K562 (cell line): ENCODE measurements around the gene UNC45B. TPM values are rescaled to one million over a fixed set of nuclear protein-coding genes. Genes with fewer than 3 reads are reported as not detected.
A peak's percentile ranks its signal among the peaks of the same experiment; 100 is the strongest.

ENCODE experiments used
- DDX20 ChIP-seq: fragments of 450-650 bp; IDR thresholded peaks from 2 replicates; pipeline ENCODE4 v1.6.1; 2016; ENCODE audit warnings: missing genetic modification characterization, low read depth, mild to moderate bottlenecking, missing compliant biosample characterization, moderate library complexity
- HMG20A ChIP-seq: fragments of 450-650 bp; formaldehyde crosslinking; conservative IDR thresholded peaks from 2 replicates; pipeline ENCODE4 v1.4.0; 2020; ENCODE audit warnings: mild to moderate bottlenecking, mixed read lengths
- NBN ChIP-seq: fragments of 450-650 bp; IDR thresholded peaks from 2 replicates; pipeline ENCODE4 v1.6.1; 2016; ENCODE audit warnings: low read depth, mild to moderate bottlenecking
- NR2C1 ChIP-seq, 2 experiments: fragments of 450-650 bp; IDR thresholded peaks; 2 replicates each; pipeline ENCODE4 v1.6.1; 2017; ENCODE audit warnings: mild to moderate bottlenecking in 2 of 2, antibody characterized with exemption in 1 of 2, inconsistent platforms in 1 of 2, missing compliant biosample characterization in 1 of 2, missing genetic modification characterization in 1 of 2
- PHF21A ChIP-seq: fragments of 450-650 bp; IDR thresholded peaks from 2 replicates; pipeline ENCODE4 v1.6.1; 2017; ENCODE audit warnings: low read depth, borderline replicate concordance
- POLR2A ChIP-seq: fragments of 450-650 bp; conservative IDR thresholded peaks from 2 replicates; pipeline ENCODE4 v1.6.1; 2016
- RBM22 ChIP-seq: fragments of 200-400 bp; formaldehyde crosslinking; IDR thresholded peaks from 2 replicates; pipeline ENCODE4 v1.6.1; 2018; ENCODE audit warnings: low read length, low read depth; ENCODE audit not compliant: poor library complexity, severe bottlenecking
- TAF15 ChIP-seq: fragments of 200-400 bp; formaldehyde crosslinking; IDR thresholded peaks from 2 replicates; pipeline ENCODE4 v1.6.1; 2017; ENCODE audit warnings: mild to moderate bottlenecking, low read depth, low read length, moderate library complexity
- TAF7 ChIP-seq: fragments of 450-650 bp; IDR thresholded peaks from 2 replicates; pipeline ENCODE4 v1.6.1; 2016; ENCODE audit warnings: missing genetic modification characterization, missing compliant biosample characterization
- ZNF174 ChIP-seq: fragments of 250-450 bp; sonication (Bioruptor Pico); IDR thresholded peaks from 2 replicates; pipeline ENCODE4 v1.4.0; 2020; ENCODE audit warnings: mild to moderate bottlenecking
- ZNF778 ChIP-seq: fragments of 450-650 bp; formaldehyde crosslinking; IDR thresholded peaks from 2 replicates; pipeline ENCODE4 v1.4.0; 2020; ENCODE audit warnings: mild to moderate bottlenecking, moderate library complexity
- polyA plus RNA-seq, 8 experiments: library from polyadenylated mRNA; depleted of rRNA in 4 of 8; stranded (reverse) in 5 of 8; unstranded in 3 of 8; fragments of >200 nt; fragmentation: Nextera tagmentation in 2 of 8; fragmentation: Illumina TruSeq in 1 of 8; extraction: Ambion mirVana in 2 of 8; extraction: Trizol in 1 of 8; gene quantifications; 2 replicates each; pipeline versions ENCODE4 v1.2.1 to v1.2.3, GENCODE V29; 2011 to 2014; ENCODE audit warnings: inconsistent platforms in 1 of 8, missing spikeins in 1 of 8
- total RNA-seq, 7 experiments: library from RNA; depleted of rRNA in 6 of 7; stranded (reverse); fragments of >200 nt in 6 of 7; fragmentation: Illumina TruSeq in 2 of 7; extraction: Trizol in 2 of 7; gene quantifications; 2 replicates each; pipeline versions ENCODE4 v1.2.1 to v1.2.3, GENCODE V29; 2011 to 2021; ENCODE audit warnings: low replicate concordance in 1 of 7
- TF ChIP-seq, protein P1 (sequence below): sonication (generic); formaldehyde crosslinking; IDR thresholded peaks from 2 replicates; pipeline ENCODE4 v1.8.1; 2022; ENCODE audit warnings: missing genetic modification reagents
- TF ChIP-seq, protein P2 (sequence below): sonication (generic); formaldehyde crosslinking; IDR thresholded peaks from 2 replicates; pipeline ENCODE4 v1.8.1; 2023; ENCODE audit warnings: mild to moderate bottlenecking, missing genetic modification reagents
- TF ChIP-seq, protein P3 (sequence below): fragments of 450-650 bp; IDR thresholded peaks from 2 replicates; pipeline ENCODE4 v1.7.0; 2016; ENCODE audit warnings: borderline replicate concordance
- TF ChIP-seq, protein P4 (sequence below): fragments of 250-450 bp; sonication (Bioruptor Pico); IDR thresholded peaks from 2 replicates; pipeline ENCODE4 v1.4.0; 2020; ENCODE audit warnings: borderline replicate concordance
- TF ChIP-seq, protein P5 (sequence below): sonication (generic); formaldehyde crosslinking; IDR thresholded peaks from 2 replicates; pipeline ENCODE4 v1.8.0; 2022; ENCODE audit warnings: missing genetic modification reagents, mild to moderate bottlenecking, borderline replicate concordance
- TF ChIP-seq, protein P6 (sequence below): sonication (generic); formaldehyde crosslinking; IDR thresholded peaks from 2 replicates; pipeline ENCODE4 v1.8.0; 2022; ENCODE audit warnings: missing genetic modification reagents, mild to moderate bottlenecking, borderline replicate concordance

The UNC45B gene
- total and polyA plus RNA-seq, 9 of the 15 experiments (the other 6 are each of a cell fraction or from before 2014, with no cell fraction given) = not detected

DNA sequence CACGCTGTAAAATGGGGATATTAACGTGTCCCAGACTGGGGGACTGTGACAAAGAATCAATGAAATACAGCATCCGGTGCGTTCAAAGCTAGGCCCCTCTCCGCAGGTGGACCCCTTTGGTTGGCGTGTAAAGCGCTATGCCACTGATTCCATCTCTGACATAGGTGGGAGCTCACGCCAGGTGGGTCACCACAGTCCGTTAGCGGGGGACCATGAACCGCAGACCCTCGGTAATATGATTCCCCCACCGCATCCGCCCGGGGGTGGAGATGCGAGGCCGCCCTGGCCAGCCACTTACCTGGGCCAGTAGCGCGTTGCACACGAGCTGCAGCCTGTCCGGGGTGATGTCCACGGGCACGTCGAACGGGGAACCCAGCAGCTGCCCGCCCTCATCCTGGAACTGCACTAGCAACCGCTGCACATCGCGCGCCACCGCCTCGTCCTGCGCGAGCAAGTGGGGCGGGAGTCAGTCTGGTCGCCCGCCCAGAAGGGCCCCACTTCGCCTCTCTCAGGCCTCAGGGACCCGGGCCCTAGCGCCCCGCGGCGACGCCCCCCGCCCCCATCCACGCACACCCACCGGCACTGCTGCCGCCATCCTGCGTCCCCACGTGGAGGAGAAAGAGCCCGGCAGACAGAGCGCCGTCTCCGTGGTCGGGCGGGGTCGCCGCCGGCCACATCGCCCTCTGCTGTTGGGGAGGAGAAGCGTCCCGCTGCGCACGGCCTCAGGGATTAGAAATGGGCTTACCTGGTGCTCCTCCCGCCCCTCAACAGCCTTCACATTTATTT lies 5.7 kb upstream of the UNC45B start, which contains the start of gene NLE1 (continued):
- TF ChIP-seq, protein P1, sequence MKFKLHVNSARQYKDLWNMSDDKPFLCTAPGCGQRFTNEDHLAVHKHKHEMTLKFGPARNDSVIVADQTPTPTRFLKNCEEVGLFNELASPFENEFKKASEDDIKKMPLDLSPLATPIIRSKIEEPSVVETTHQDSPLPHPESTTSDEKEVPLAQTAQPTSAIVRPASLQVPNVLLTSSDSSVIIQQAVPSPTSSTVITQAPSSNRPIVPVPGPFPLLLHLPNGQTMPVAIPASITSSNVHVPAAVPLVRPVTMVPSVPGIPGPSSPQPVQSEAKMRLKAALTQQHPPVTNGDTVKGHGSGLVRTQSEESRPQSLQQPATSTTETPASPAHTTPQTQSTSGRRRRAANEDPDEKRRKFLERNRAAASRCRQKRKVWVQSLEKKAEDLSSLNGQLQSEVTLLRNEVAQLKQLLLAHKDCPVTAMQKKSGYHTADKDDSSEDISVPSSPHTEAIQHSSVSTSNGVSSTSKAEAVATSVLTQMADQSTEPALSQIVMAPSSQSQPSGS (CRISPR knock-in tag) = no peak
- TF ChIP-seq NR2C1 (IDR thresholded peaks at IDR 0.05) = no peak
- TF ChIP-seq NR2C1 (tag; IDR thresholded peaks at IDR 0.05) = no peak
- TF ChIP-seq, protein P2, sequence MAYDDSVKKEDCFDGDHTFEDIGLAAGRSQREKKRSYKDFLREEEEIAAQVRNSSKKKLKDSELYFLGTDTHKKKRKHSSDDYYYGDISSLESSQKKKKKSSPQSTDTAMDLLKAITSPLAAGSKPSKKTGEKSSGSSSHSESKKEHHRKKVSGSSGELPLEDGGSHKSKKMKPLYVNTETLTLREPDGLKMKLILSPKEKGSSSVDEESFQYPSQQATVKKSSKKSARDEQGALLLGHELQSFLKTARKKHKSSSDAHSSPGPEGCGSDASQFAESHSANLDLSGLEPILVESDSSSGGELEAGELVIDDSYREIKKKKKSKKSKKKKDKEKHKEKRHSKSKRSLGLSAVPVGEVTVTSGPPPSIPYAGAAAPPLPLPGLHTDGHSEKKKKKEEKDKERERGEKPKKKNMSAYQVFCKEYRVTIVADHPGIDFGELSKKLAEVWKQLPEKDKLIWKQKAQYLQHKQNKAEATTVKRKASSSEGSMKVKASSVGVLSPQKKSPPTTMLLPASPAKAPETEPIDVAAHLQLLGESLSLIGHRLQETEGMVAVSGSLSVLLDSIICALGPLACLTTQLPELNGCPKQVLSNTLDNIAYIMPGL (CRISPR knock-in tag) = peak; percentile 91; the same call in 1 of the 2 replicates
- peak; percentile 63; the same call in 1 of the 2 replicates for TF ChIP-seq NBN
- TF ChIP-seq POLR2A = peak; percentile 84
- no peak for TF ChIP-seq TAF15
- TF ChIP-seq, protein P3, sequence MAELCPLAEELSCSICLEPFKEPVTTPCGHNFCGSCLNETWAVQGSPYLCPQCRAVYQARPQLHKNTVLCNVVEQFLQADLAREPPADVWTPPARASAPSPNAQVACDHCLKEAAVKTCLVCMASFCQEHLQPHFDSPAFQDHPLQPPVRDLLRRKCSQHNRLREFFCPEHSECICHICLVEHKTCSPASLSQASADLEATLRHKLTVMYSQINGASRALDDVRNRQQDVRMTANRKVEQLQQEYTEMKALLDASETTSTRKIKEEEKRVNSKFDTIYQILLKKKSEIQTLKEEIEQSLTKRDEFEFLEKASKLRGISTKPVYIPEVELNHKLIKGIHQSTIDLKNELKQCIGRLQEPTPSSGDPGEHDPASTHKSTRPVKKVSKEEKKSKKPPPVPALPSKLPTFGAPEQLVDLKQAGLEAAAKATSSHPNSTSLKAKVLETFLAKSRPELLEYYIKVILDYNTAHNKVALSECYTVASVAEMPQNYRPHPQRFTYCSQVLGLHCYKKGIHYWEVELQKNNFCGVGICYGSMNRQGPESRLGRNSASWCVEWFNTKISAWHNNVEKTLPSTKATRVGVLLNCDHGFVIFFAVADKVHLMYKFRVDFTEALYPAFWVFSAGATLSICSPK = no peak
- no peak for TF ChIP-seq PHF21A
- no peak for TF ChIP-seq HMG20A
- no peak for TF ChIP-seq ZNF174 (CRISPR knock-in tag)
- TF ChIP-seq, protein P4, sequence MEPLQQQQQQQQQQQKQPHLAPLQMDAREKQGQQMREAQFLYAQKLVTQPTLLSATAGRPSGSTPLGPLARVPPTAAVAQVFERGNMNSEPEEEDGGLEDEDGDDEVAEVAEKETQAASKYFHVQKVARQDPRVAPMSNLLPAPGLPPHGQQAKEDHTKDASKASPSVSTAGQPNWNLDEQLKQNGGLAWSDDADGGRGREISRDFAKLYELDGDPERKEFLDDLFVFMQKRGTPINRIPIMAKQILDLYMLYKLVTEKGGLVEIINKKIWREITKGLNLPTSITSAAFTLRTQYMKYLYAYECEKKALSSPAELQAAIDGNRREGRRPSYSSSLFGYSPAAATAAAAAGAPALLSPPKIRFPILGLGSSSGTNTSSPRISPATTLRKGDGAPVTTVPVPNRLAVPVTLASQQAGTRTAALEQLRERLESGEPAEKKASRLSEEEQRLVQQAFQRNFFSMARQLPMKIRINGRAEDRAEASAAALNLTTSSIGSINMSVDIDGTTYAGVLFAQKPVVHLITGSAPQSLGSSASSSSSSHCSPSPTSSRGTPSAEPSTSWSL = no peak
- no peak for TF ChIP-seq DDX20
- TF ChIP-seq RBM22 = no peak
- TF ChIP-seq TAF7 (tag) = peak; percentile 63; the same call in 1 of the 2 replicates
- TF ChIP-seq, protein P5, sequence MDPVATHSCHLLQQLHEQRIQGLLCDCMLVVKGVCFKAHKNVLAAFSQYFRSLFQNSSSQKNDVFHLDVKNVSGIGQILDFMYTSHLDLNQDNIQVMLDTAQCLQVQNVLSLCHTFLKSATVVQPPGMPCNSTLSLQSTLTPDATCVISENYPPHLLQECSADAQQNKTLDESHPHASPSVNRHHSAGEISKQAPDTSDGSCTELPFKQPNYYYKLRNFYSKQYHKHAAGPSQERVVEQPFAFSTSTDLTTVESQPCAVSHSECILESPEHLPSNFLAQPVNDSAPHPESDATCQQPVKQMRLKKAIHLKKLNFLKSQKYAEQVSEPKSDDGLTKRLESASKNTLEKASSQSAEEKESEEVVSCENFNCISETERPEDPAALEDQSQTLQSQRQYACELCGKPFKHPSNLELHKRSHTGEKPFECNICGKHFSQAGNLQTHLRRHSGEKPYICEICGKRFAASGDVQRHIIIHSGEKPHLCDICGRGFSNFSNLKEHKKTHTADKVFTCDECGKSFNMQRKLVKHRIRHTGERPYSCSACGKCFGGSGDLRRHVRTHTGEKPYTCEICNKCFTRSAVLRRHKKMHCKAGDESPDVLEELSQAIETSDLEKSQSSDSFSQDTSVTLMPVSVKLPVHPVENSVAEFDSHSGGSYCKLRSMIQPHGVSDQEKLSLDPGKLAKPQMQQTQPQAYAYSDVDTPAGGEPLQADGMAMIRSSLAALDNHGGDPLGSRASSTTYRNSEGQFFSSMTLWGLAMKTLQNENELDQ (CRISPR knock-in tag) = no peak
- no peak for TF ChIP-seq ZNF778 (CRISPR knock-in tag)
- TF ChIP-seq, protein P6, sequence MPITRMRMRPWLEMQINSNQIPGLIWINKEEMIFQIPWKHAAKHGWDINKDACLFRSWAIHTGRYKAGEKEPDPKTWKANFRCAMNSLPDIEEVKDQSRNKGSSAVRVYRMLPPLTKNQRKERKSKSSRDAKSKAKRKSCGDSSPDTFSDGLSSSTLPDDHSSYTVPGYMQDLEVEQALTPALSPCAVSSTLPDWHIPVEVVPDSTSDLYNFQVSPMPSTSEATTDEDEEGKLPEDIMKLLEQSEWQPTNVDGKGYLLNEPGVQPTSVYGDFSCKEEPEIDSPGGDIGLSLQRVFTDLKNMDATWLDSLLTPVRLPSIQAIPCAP (CRISPR knock-in tag) = peak; percentile 66; the same call in 1 of the 2 replicates
